H1 (cell line): ENCODE results near the gene SYT13. TPM values are rescaled to one million over a fixed set of nuclear protein-coding genes. Genes with fewer than 3 reads are reported as not detected.

Experiments used
- CTCF ChIA-PET: fragments of 300-600 bp; sonication (Branson Sonifier 250); formaldehyde crosslinking; loops from one replicate; lab custom pipeline; 2021; ENCODE audit not compliant: partially characterized antibody; lab: Charles Lee
- POLR2A ChIA-PET: fragments of 300-600 bp; sonication (Branson Sonifier 250); formaldehyde crosslinking; loops from one replicate; lab custom pipeline; 2021; ENCODE audit warnings: inconsistent platforms; ENCODE audit not compliant: partially characterized antibody; lab: Charles Lee
- DNase-seq, 2 experiments: peaks; one replicate each; pipeline versions ENCODE4 v3.0.0 to v3.0.0-alpha.2; 2010 to 2022; ENCODE audit warnings: low spot score in 2 of 2, low read depth in 1 of 2, mixed read lengths in 1 of 2
- FAIRE-seq: peaks from 2 replicates; lab custom pipeline; 2011; peaks lifted over from hg19 to GRCh38; lab: Jason Lieb, UNC
- H2AFZ ChIP-seq: 2 replicates; pipeline ENCODE4 v1.8.1; 2012; ENCODE audit warnings: low read length, inconsistent platforms
- H2AK5ac ChIP-seq: 2 replicates; pipeline ENCODE4 v1.6.1; 2013; ENCODE audit warnings: low read depth, low read length
- H2BK120ac ChIP-seq: replicated peaks from 2 replicates; pipeline ENCODE3; 2013; ENCODE audit warnings: low read depth, low read length, inconsistent platforms
- H2BK12ac ChIP-seq: 2 replicates; pipeline ENCODE4 v1.6.1; 2013; ENCODE audit warnings: low read depth, low read length
- H2BK15ac ChIP-seq: 2 replicates; pipeline ENCODE4 v1.6.1; 2013; ENCODE audit warnings: low read length
- H2BK20ac ChIP-seq: 2 replicates; pipeline ENCODE4 v1.6.1; 2013; ENCODE audit warnings: low read length
- H2BK5ac ChIP-seq: 2 replicates; pipeline ENCODE4 v1.6.1; 2013; ENCODE audit warnings: low read depth, low read length
- H3K14ac ChIP-seq: 2 replicates; pipeline ENCODE4 v1.6.1; 2013; ENCODE audit warnings: inconsistent platforms; ENCODE audit not compliant: insufficient read length
- H3K18ac ChIP-seq: 2 replicates; pipeline ENCODE4 v1.6.1; 2013; ENCODE audit warnings: low read length; ENCODE audit errors: extremely low read depth
- H3K23ac ChIP-seq: 2 replicates; pipeline ENCODE4 v1.6.1; 2013; ENCODE audit warnings: inconsistent platforms; ENCODE audit not compliant: insufficient read length
- H3K23me2 ChIP-seq: 2 replicates; pipeline ENCODE4 v1.6.1; 2013; ENCODE audit warnings: low read depth, low read length
- H3K27ac ChIP-seq: 2 replicates; pipeline ENCODE4 v1.6.1; 2011; ENCODE audit warnings: low read depth, low read length, inconsistent platforms
- H3K27me3 ChIP-seq, 4 experiments: replicated peaks in 1 of 4; 1 replicate in 1 of 4; 2 replicates in 3 of 4; pipeline versions ENCODE4 v1.6.1 to v1.8.1; 2011 to 2013; ENCODE audit warnings: low read length in 3 of 4, mild to moderate bottlenecking in 3 of 4, inconsistent platforms in 2 of 4, mixed read lengths in 2 of 4, moderate library complexity in 1 of 4; ENCODE audit not compliant: control insufficient read depth in 3 of 4, insufficient read depth in 3 of 4; ENCODE audit errors: extremely low read depth in 1 of 4
- H3K36me3 ChIP-seq, 4 experiments: 2 replicates each; pipeline versions ENCODE4 v1.6.1 to v1.8.1; 2011 to 2013; ENCODE audit warnings: mild to moderate bottlenecking in 4 of 4, low read length in 3 of 4, moderate library complexity in 2 of 4, control low read depth in 1 of 4, inconsistent platforms in 1 of 4; ENCODE audit not compliant: insufficient read depth in 4 of 4, control insufficient read depth in 2 of 4
- H3K4ac ChIP-seq: replicated peaks from 2 replicates; pipeline ENCODE3; 2013; ENCODE audit warnings: low read length, low read depth, mixed read lengths, inconsistent platforms; ENCODE audit not compliant: insufficient read length
- H3K4me1 ChIP-seq, 4 experiments: replicated peaks in 1 of 4; 1 replicate in 1 of 4; 2 replicates in 3 of 4; pipeline versions ENCODE4 v1.6.1 to v1.8.1; 2011 to 2013; ENCODE audit warnings: low read length in 3 of 4, inconsistent platforms in 2 of 4, mixed read lengths in 1 of 4; ENCODE audit not compliant: insufficient read depth in 4 of 4, control insufficient read depth in 3 of 4
- H3K4me2 ChIP-seq, 2 experiments: 2 replicates each; pipeline versions ENCODE4 v1.6.1 to v1.8.1; 2011 to 2013; ENCODE audit warnings: low read depth in 2 of 2, low read length in 2 of 2, control low read depth in 1 of 2, inconsistent platforms in 1 of 2, mild to moderate bottlenecking in 1 of 2; ENCODE audit not compliant: insufficient read depth in 1 of 2
- H3K4me3 ChIP-seq, 4 experiments: fragments of 200-600, 300-600 bp in 1 of 4; sonication (generic), shearing (Covaris generic), sonication (Bioruptor Twin) in 1 of 4; 2 replicates each; pipeline versions ENCODE4 v1.5.1 to v1.8.1; 2011 to 2016; ENCODE audit warnings: low read length in 4 of 4, low read depth in 3 of 4, control low read depth in 2 of 4, inconsistent platforms in 2 of 4, mild to moderate bottlenecking in 2 of 4, mixed read lengths in 1 of 4, moderate library complexity in 1 of 4; ENCODE audit not compliant: insufficient read depth in 2 of 4; ENCODE audit errors: extremely low read depth in 1 of 4
- H3K56ac ChIP-seq: replicated peaks from 2 replicates; pipeline ENCODE3; 2013; ENCODE audit warnings: low read depth, mild to moderate bottlenecking, mixed read lengths, low read length, inconsistent platforms; ENCODE audit not compliant: insufficient read length
- H3K79me1 ChIP-seq: 2 replicates; pipeline ENCODE4 v1.6.1; 2013; ENCODE audit warnings: low read depth, low read length, control low read depth
- H3K79me2 ChIP-seq, 2 experiments: 2 replicates each; pipeline versions ENCODE4 v1.6.1 to v1.8.1; 2012 to 2013; ENCODE audit warnings: low read length in 2 of 2, mild to moderate bottlenecking in 2 of 2, inconsistent platforms in 1 of 2; ENCODE audit not compliant: insufficient read depth in 2 of 2, control insufficient read depth in 1 of 2
- H3K9ac ChIP-seq, 4 experiments: replicated peaks in 1 of 4; 1 replicate in 1 of 4; 2 replicates in 3 of 4; pipeline versions ENCODE4 v1.6.1 to v1.8.1; 2011 to 2013; ENCODE audit warnings: low read depth in 3 of 4, low read length in 3 of 4, control low read depth in 2 of 4, mild to moderate bottlenecking in 2 of 4, moderate library complexity in 2 of 4, inconsistent platforms in 1 of 4; ENCODE audit errors: extremely low read depth in 1 of 4
- H3K9me3 ChIP-seq, 2 experiments: 2 replicates each; pipeline versions ENCODE4 v1.6.1 to v1.8.1; 2012 to 2013; ENCODE audit warnings: mild to moderate bottlenecking in 2 of 2, moderate library complexity in 2 of 2, control low read depth in 1 of 2, inconsistent platforms in 1 of 2, low read depth in 1 of 2, low read length in 1 of 2, mixed read lengths in 1 of 2; ENCODE audit not compliant: insufficient read depth in 2 of 2
- H4K20me1 ChIP-seq, 2 experiments: replicated peaks in 1 of 2; 2 replicates each; pipeline versions ENCODE3 to v1.8.1; 2011 to 2013; ENCODE audit warnings: inconsistent platforms in 2 of 2, low read length in 2 of 2, mild to moderate bottlenecking in 1 of 2; ENCODE audit not compliant: insufficient read depth in 2 of 2, control insufficient read depth in 1 of 2
- H4K5ac ChIP-seq: 2 replicates; pipeline ENCODE4 v1.6.1; 2013; ENCODE audit warnings: low read length, low read depth, mixed read lengths, inconsistent platforms; ENCODE audit not compliant: insufficient read length
- H4K8ac ChIP-seq: 2 replicates; pipeline ENCODE4 v1.8.0; 2013; ENCODE audit warnings: mild to moderate bottlenecking, moderate library complexity, low read length, inconsistent platforms; ENCODE audit not compliant: insufficient read depth; ENCODE audit errors: extremely low read depth
- H4K91ac ChIP-seq: replicated peaks from 2 replicates; pipeline ENCODE3; 2013; ENCODE audit warnings: low read length, mixed read lengths, inconsistent platforms; ENCODE audit not compliant: insufficient read length
- KDM5A ChIP-seq: fragments of 200-600 bp; IDR thresholded peaks from 2 replicates; pipeline ENCODE4 v1.7.1; 2012; ENCODE audit warnings: mild to moderate bottlenecking, low read length, inconsistent platforms, mixed read lengths
- YY1 ChIP-seq: IDR thresholded peaks from 2 replicates; pipeline ENCODE4 v1.6.1; 2011; ENCODE audit warnings: low read depth, mild to moderate bottlenecking, low read length
- WGBS, 2 experiments: shearing (Covaris generic) in 1 of 2; methylation state at CpG; one replicate each; pipeline versions ENCODE4 v1.1.6 to v1.1.7; 2013 to 2015; ENCODE audit warnings: low lambda C conversion rate in 2 of 2, mixed read lengths in 2 of 2, inconsistent platforms in 1 of 2, low coverage in 1 of 2, missing lambda C conversion rate in 1 of 2; ENCODE audit not compliant: insufficient replicate concordance in 2 of 2, insufficient coverage in 1 of 2, insufficient read length in 1 of 2; ENCODE audit errors: extremely low coverage in 1 of 2, missing lambda C conversion rate in 1 of 2; 5-methylcytosine and 5-hydroxymethylcytosine counted together
- polyA plus RNA-seq, 7 experiments: library from polyadenylated mRNA; depleted of rRNA in 3 of 7; stranded (reverse) in 5 of 7; unstranded in 2 of 7; fragments of >200 nt in 5 of 7; fragments of 200-250 nt in 2 of 7; gene quantifications; 1 replicate in 5 of 7; 2 replicates in 1 of 7; 4 replicates in 1 of 7; pipeline versions ENCODE4 v1.2.1 to v1.2.3, GENCODE V29; 2011 to 2013; ENCODE audit warnings: missing spikeins in 2 of 7, mixed read lengths in 2 of 7
- total RNA-seq: library from RNA; stranded (reverse); fragmentation: NEBNext Ultra II Directional; extraction: Animal tissue kit (Norgen Biotek cat#: 25700); gene quantifications from 2 replicates; pipeline ENCODE4 v1.2.1, GENCODE V29; 2021

The SYT13 gene
- total and polyA plus RNA-seq, 2 of the 8 experiments (the other 6 are each of a cell fraction or from before 2014, with no cell fraction given): 4.8 to 13.2 TPM

GRCh38 chr11:45227836-45228235 lies 58.3 kb downstream of the SYT13 start:
- Histone ChIP-seq H3K9me3 (no peaks in the 10 kb centered on the region), H3K18ac (no peak overlapping the region)
- TF ChIP-seq YY1 (no peak), KDM5A (no peak)
- TF ChIP-seq, all 59 proteins: peak for 0
- H4K91ac ChIP-seq: no peak overlapping the region
- H2BK20ac ChIP-seq: no peak overlapping the region
- H3K56ac ChIP-seq: no peak overlapping the region
- no peaks in the 10 kb centered on the region for H3K4me1 ChIP-seq
- H3K9ac ChIP-seq: no peak overlapping the region
- H3K23ac ChIP-seq: no peak overlapping the region
- H4K20me1 ChIP-seq: peaks cover 0 to 2% of the 10 kb centered on the region in 2 experiments
- H2AK5ac ChIP-seq: no peak overlapping the region
- POLR2A ChIA-PET: interaction anchor here (0.6 kb wide), 1 partner anchor 635 kb away, joined by 3 read pairs; no protein-coding TSS in a partner anchor
- no peak overlapping the region for H3K4me2 ChIP-seq
- no peak overlapping the region for H3K14ac ChIP-seq
- WGBS, 2 experiments: 95% methylated on average over 19 of the region's 19 CpGs; no CpG with 5 or more reads in 1 of the 2 experiments
- H3K79me1 ChIP-seq: no peaks in the 10 kb centered on the region
- no peak for DNase-seq
- H3K27ac ChIP-seq: no peak overlapping the region
- FAIRE-seq: no peak
- H2BK12ac ChIP-seq: no peak overlapping the region
- no peak overlapping the region for H4K8ac ChIP-seq
- H4K5ac ChIP-seq: no peak overlapping the region
- no peak overlapping the region for H3K4ac ChIP-seq
- no peak overlapping the region for H2BK120ac ChIP-seq
- H2BK15ac ChIP-seq: no peak overlapping the region
- H3K27me3 ChIP-seq: no peaks in the 10 kb centered on the region
- H3K4me3 ChIP-seq: no peak overlapping the region
- no peaks in the 10 kb centered on the region for H3K23me2 ChIP-seq
- H2AFZ ChIP-seq: no peak overlapping the region
- H2BK5ac ChIP-seq: no peak overlapping the region
- no peaks in the 10 kb centered on the region for H3K79me2 ChIP-seq
- CTCF ChIA-PET: interaction anchor here (0.6 to 10.0 kb wide), 13 partner anchors 7 to 118 kb away, joined by 3 to 61 read pairs (median 6); no protein-coding TSS in a partner anchor
- peaks cover 0 to 10% (median 4%) of the 10 kb centered on the region in 4 experiments; a peak in 3 of 8 replicates for H3K36me3 ChIP-seq
